H7 (cell line): ENCODE measurements around the gene OR51Q1. TPM values are rescaled to one million over a fixed set of nuclear protein-coding genes. Genes with fewer than 3 reads are reported as not detected.

Experiments used
- DNase-seq: peaks from one replicate; pipeline ENCODE4 v3.0.0; 2012
- H3K27me3 ChIP-seq: 2 replicates; pipeline ENCODE4 v1.6.0; 2011; ENCODE audit warnings: mild to moderate bottlenecking, low read length; ENCODE audit not compliant: control insufficient read depth, insufficient read depth
- H3K36me3 ChIP-seq: replicated peaks from 2 replicates; pipeline ENCODE4 v1.5.1; 2011; ENCODE audit warnings: low read length; ENCODE audit not compliant: control insufficient read depth, insufficient read depth
- H3K4me3 ChIP-seq: 2 replicates; pipeline ENCODE4 v1.5.1; 2011; ENCODE audit warnings: low read depth, mild to moderate bottlenecking, control low read depth, low read length, moderate library complexity; ENCODE audit not compliant: insufficient read depth
- total RNA-seq: library from RNA; depleted of rRNA; stranded (reverse); fragments of >200 nt; shearing (Covaris generic); gene quantifications from 2 replicates; pipeline ENCODE4 v1.2.3, GENCODE V29; 2014; rRNA removed

Gene OR51Q1
- total RNA-seq, 1 experiment from 2014 or later: not detected

DNA sequence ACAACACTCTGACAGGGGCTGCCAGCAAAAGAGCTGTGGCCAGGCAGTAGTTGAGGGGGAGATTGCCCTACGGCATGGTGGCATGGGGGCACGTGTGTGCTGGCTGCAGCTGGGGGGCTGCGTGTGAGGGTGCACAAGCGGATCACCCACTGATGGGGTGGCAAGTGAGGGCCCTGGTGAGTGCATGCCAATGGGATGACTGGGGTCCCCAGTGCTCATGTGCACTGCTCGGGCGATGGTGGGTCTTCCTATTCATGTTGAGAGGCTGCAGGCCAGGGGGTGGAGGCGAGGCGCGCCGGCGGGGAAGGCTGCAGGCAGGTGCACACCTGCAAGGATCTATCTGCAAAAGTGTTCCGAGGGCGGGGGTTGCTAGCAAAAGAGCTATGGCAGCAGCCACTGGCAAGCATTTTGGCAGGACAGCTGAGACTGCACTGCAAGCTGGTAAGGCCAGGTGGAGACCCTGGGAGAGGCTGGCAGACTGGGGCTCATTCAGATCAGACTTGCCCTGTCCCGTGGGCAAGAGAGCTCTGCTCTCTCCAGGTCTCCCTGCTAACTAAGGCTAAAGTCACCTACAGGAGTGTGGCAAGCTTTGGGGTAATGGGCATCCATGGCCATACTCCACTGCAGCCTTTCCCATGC lies 39.2 kb downstream of the OR51Q1 start:
- Histone ChIP-seq H3K4me3 (no peak overlapping the region), H3K36me3 (no peaks in the 10 kb centered on the region), H3K27me3 (no peaks in the 10 kb centered on the region; the same call in 1 of the 2 replicates)
- DNase-seq: no peak

DNA sequence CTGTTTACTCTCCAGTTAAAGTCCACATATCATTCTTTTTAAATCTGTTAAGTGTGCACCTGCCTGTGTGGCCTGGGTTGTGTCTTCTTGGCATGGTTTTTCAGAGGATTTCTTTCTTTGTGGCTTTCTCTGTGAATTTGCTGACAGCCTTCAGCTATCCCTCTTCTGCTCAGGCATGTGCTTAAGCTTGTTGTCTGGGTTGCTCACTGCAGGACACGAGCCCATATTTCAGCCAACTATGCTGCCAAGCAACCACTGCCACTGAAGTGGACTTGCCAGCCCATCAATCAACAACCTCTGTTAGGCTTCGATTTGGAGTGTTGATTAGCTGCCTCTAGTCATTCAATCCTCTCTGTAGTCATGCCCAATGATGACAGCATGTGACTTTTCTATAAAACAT lies 45.6 kb downstream of the OR51Q1 start:
- Histone ChIP-seq H3K4me3 (no peak overlapping the region), H3K36me3 (no peaks in the 10 kb centered on the region), H3K27me3 (no peaks in the 10 kb centered on the region; the same call in 1 of the 2 replicates)
- DNase-seq: no peak

Other genes starting within 250 kb of the OR51Q1 start
- gene OR51V1, start 221.4 kb upstream of the OR51Q1 start, total RNA-seq: not detected in 2 replicates
- not detected in 2 replicates for gene HBB, start 195.0 kb upstream of the OR51Q1 start, total RNA-seq
- not detected in 2 replicates for gene HBD, start 187.6 kb upstream of the OR51Q1 start, total RNA-seq
- not detected in 2 replicates for gene HBG1, start 172.3 kb upstream of the OR51Q1 start, total RNA-seq
- not detected in 2 replicates for gene HBG2, start 167.3 kb upstream of the OR51Q1 start, total RNA-seq
- gene HBE1, start 152.2 kb upstream of the OR51Q1 start, total RNA-seq: 1.5 and 3.4 TPM in 2 replicates
- not detected in 2 replicates for gene OR51B4, start 120.2 kb upstream of the OR51Q1 start, total RNA-seq
- gene OR51B2, start 97.8 kb upstream of the OR51Q1 start, total RNA-seq: not detected in 2 replicates
- gene OR51B5, start 78.6 kb upstream of the OR51Q1 start, total RNA-seq: 0.15 TPM in 1 of 2 replicates, not detected in the other
- gene OR51B6, start 70.6 kb upstream of the OR51Q1 start, total RNA-seq: not detected in 2 replicates
- not detected in 2 replicates for gene OR51M1, start 38.3 kb upstream of the OR51Q1 start, total RNA-seq
- not detected in 2 replicates for gene OR51I1, start 19.4 kb downstream of the OR51Q1 start, total RNA-seq
- not detected in 2 replicates for gene OR51I2, start 27.2 kb downstream of the OR51Q1 start, total RNA-seq
- not detected in 2 replicates for gene OR52D1, start 66.6 kb downstream of the OR51Q1 start, total RNA-seq
- gene UBQLN3, start 87.8 kb downstream of the OR51Q1 start, total RNA-seq: not detected in 2 replicates
- gene UBQLNL, start 94.6 kb downstream of the OR51Q1 start, total RNA-seq: not detected in 2 replicates
- 0.30 TPM in 1 of 2 replicates, not detected in the other for gene OR52H1, start 126.4 kb downstream of the OR51Q1 start, total RNA-seq
- not detected in 2 replicates for gene OR52B6, start 158.8 kb downstream of the OR51Q1 start, total RNA-seq
- gene TRIM6, start 174.5 kb downstream of the OR51Q1 start, total RNA-seq: 27.4 and 40.6 TPM in 2 replicates
- gene TRIM34, start 202.9 kb downstream of the OR51Q1 start, total RNA-seq: 1.4 and 1.6 TPM in 2 replicates